Keratinocyte (primary cell): ENCODE measurements around the gene NATD1. TPM values are rescaled to one million over a fixed set of nuclear protein-coding genes. Genes with fewer than 3 reads are reported as not detected.

ENCODE experiments used
- DNase-seq: peaks from one replicate; pipeline ENCODE4 v3.0.0-alpha.2; 2011; ENCODE audit warnings: low read depth, missing footprints, low spot score
- FAIRE-seq: peaks from 2 replicates; lab custom pipeline; 2011; peaks lifted over from hg19 to GRCh38; lab: Jason Lieb, UNC
- H2AFZ ChIP-seq: 2 replicates; pipeline ENCODE4 v1.6.0; 2012; ENCODE audit warnings: low read length, control low read depth, inconsistent platforms; ENCODE audit not compliant: control insufficient read depth
- H3K27ac ChIP-seq: 2 replicates; pipeline ENCODE4 v1.5.1; 2011; ENCODE audit warnings: low read length; ENCODE audit not compliant: control insufficient read depth, insufficient read depth
- H3K27me3 ChIP-seq: 3 replicates; pipeline ENCODE4 v1.6.0; 2011; ENCODE audit warnings: low read length; ENCODE audit not compliant: control insufficient read depth, insufficient read depth; ENCODE audit errors: extremely low read depth
- H3K36me3 ChIP-seq, 2 experiments: 2 replicates in 1 of 2; 3 replicates in 1 of 2; pipeline ENCODE4 v1.5.1; 2011; ENCODE audit warnings: low read length in 2 of 2, mild to moderate bottlenecking in 1 of 2; ENCODE audit not compliant: control insufficient read depth in 2 of 2, insufficient read depth in 2 of 2; ENCODE audit errors: extremely low read depth in 1 of 2
- H3K4me1 ChIP-seq: 3 replicates; pipeline ENCODE4 v1.5.1; 2011; ENCODE audit warnings: low read length; ENCODE audit not compliant: control insufficient read depth, insufficient read depth; ENCODE audit errors: extremely low read depth
- H3K4me2 ChIP-seq: 3 replicates; pipeline ENCODE4 v1.6.0; 2011; ENCODE audit warnings: low read depth, low read length; ENCODE audit not compliant: control insufficient read depth, insufficient read depth; ENCODE audit errors: extremely low read depth
- H3K4me3 ChIP-seq, 3 experiments: fragments of 200-600 bp in 1 of 3; sonication (generic) in 1 of 3; 2 replicates in 2 of 3; 3 replicates in 1 of 3; pipeline ENCODE4 v1.5.1; 2011 to 2016; ENCODE audit warnings: low read length in 3 of 3, mild to moderate bottlenecking in 3 of 3, control low read depth in 2 of 3, inconsistent platforms in 1 of 3, low read depth in 1 of 3, mixed read lengths in 1 of 3, mixed run types in 1 of 3, moderate library complexity in 1 of 3; ENCODE audit not compliant: control insufficient read depth in 2 of 3, insufficient read depth in 2 of 3; ENCODE audit errors: extremely low read depth in 1 of 3
- H3K79me2 ChIP-seq: 2 replicates; pipeline ENCODE4 v1.6.0; 2012; ENCODE audit warnings: low read length; ENCODE audit not compliant: control insufficient read depth, insufficient read depth
- H3K9ac ChIP-seq: 3 replicates; pipeline ENCODE4 v1.6.0; 2011; ENCODE audit warnings: low read length; ENCODE audit not compliant: control insufficient read depth, insufficient read depth; ENCODE audit errors: extremely low read depth
- H3K9me1 ChIP-seq: 3 replicates; pipeline ENCODE4 v1.6.0; 2011; ENCODE audit warnings: low read length; ENCODE audit not compliant: control insufficient read depth, insufficient read depth; ENCODE audit errors: extremely low read depth
- H3K9me3 ChIP-seq: 2 replicates; pipeline ENCODE4 v1.5.1; 2012; ENCODE audit warnings: low read depth, low read length; ENCODE audit not compliant: control insufficient read depth
- H4K20me1 ChIP-seq: 3 replicates; pipeline ENCODE4 v1.6.0; 2011; ENCODE audit warnings: low read length; ENCODE audit not compliant: control insufficient read depth, insufficient read depth; ENCODE audit errors: extremely low read depth
- EZH2 ChIP-seq: IDR thresholded peaks from one replicate; pipeline ENCODE4 v1.6.1; 2012; ENCODE audit warnings: inconsistent platforms, mild to moderate bottlenecking, low read length, moderate library complexity
- dilution Hi-C: fragments of 300-500 bp; cut with MboI; formaldehyde crosslinking; loops from one replicate; pipeline ENCODE4 v1.7.0; 2020; ENCODE audit warnings: low sequenced_read_pairs; ENCODE audit not compliant: extremely low pct_ligation_motif_present
- polyA plus RNA-seq, 5 experiments: library from polyadenylated mRNA; depleted of rRNA in 3 of 5; stranded (reverse) in 3 of 5; stranded (forward) in 1 of 5; unstranded in 1 of 5; fragments of >200 nt; gene quantifications; 1 replicate in 1 of 5; 2 replicates in 3 of 5; 3 replicates in 1 of 5; pipeline versions ENCODE4 v1.2.1 to v1.2.3, GENCODE V29; 2011 to 2012; ENCODE audit warnings: missing spikeins in 2 of 5, low read depth in 1 of 5, low replicate concordance in 1 of 5
- TF ChIP-seq, protein P1 (sequence below), 3 experiments: IDR thresholded peaks in 1 of 3; conservative IDR thresholded peaks in 1 of 3; optimal IDR thresholded peaks in 1 of 3; 2 replicates in 2 of 3; 3 replicates in 1 of 3; pipeline versions ENCODE3 to v1.5.1; 2011; ENCODE audit warnings: low read length in 3 of 3, mild to moderate bottlenecking in 3 of 3, moderate library complexity in 2 of 3, control low read depth in 1 of 3, inconsistent platforms in 1 of 3; ENCODE audit not compliant: insufficient read depth in 2 of 3; ENCODE audit errors: extremely low read depth in 1 of 3

Gene NATD1
- polyA plus RNA-seq, 1 donor (not counting 4 experiments of a cell fraction or from before 2014, with no cell fraction given): 1.5 TPM

DNA sequence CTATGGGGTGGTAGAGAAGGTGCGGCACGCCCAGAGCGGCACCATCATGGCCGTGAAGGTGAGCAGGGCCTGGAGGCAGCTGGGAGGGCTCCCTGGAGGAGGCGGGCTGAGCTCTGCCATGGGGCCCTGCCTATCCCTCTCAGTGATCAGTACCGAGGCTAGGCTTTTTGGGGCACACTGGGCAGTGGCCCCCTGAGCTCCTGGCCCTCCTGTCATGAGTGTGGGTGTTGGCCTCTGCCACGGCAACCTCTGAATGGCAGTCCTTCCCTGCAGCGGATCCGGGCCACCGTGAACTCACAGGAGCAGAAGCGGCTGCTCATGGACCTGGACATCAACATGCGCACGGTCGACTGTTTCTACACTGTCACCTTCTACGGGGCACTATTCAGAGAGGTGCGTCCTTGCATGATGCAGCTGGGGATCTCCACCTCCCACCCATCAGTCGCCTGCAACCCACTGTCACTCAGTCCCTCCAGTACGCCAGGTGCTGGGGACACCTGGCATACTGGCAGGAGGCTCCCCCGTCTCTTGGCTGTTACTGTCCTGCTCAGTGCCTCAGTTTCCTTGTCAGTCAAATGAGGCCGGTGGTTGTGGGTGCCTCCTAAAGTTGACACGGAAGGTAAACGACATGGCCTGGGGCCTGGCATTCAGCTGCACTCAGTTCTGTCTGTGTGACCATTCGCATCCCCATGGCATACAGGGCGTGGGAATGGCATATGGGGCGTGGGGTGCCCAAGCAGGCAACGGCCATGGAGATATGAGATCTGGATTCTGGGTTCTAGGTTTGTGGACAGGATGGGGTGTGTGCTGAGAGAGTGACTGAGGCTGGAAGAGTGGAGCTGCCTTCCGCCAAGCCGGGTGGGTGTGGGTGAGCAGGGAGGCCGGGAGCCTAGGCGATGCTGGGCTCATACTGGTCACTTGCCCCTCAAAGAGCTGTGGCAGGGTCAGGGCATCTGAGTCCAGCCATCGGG is 47.7 kb upstream of the NATD1 start:
- TF ChIP-seq, protein P1, sequence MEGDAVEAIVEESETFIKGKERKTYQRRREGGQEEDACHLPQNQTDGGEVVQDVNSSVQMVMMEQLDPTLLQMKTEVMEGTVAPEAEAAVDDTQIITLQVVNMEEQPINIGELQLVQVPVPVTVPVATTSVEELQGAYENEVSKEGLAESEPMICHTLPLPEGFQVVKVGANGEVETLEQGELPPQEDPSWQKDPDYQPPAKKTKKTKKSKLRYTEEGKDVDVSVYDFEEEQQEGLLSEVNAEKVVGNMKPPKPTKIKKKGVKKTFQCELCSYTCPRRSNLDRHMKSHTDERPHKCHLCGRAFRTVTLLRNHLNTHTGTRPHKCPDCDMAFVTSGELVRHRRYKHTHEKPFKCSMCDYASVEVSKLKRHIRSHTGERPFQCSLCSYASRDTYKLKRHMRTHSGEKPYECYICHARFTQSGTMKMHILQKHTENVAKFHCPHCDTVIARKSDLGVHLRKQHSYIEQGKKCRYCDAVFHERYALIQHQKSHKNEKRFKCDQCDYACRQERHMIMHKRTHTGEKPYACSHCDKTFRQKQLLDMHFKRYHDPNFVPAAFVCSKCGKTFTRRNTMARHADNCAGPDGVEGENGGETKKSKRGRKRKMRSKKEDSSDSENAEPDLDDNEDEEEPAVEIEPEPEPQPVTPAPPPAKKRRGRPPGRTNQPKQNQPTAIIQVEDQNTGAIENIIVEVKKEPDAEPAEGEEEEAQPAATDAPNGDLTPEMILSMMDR (optimal IDR thresholded peaks at IDR 0.05 in 1 of 3, IDR thresholded peaks at IDR 0.05 in 1 of 3, conservative IDR thresholded peaks at IDR 0.05 in 1 of 3; ENCODE audit: extremely low read depth in 1 of 3, insufficient read depth in 2 of 3, low read length in 3 of 3): no peak
- no peak for TF ChIP-seq EZH2
- H3K4me3 ChIP-seq: no peak overlapping the region
- DNase-seq: no peak
- H3K36me3 ChIP-seq: peaks cover 34 to 49% of the 10 kb centered on the region in 2 experiments
- H3K4me2 ChIP-seq: no peak overlapping the region
- no peak for FAIRE-seq
- no peaks in the 10 kb centered on the region for H3K4me1 ChIP-seq
- H4K20me1 ChIP-seq: peaks cover 3% of the 10 kb centered on the region
- peaks cover 2% of the 10 kb centered on the region for H3K9me3 ChIP-seq
- H3K79me2 ChIP-seq: peaks cover 20% of the 10 kb centered on the region
- no peak overlapping the region for H2AFZ ChIP-seq
- H3K27ac ChIP-seq: no peak overlapping the region
- H3K27me3 ChIP-seq: no peaks in the 10 kb centered on the region
- no peak overlapping the region for H3K9ac ChIP-seq
- dilution Hi-C loops: no loop called here
- H3K9me1 ChIP-seq: no peaks in the 10 kb centered on the region

DNA sequence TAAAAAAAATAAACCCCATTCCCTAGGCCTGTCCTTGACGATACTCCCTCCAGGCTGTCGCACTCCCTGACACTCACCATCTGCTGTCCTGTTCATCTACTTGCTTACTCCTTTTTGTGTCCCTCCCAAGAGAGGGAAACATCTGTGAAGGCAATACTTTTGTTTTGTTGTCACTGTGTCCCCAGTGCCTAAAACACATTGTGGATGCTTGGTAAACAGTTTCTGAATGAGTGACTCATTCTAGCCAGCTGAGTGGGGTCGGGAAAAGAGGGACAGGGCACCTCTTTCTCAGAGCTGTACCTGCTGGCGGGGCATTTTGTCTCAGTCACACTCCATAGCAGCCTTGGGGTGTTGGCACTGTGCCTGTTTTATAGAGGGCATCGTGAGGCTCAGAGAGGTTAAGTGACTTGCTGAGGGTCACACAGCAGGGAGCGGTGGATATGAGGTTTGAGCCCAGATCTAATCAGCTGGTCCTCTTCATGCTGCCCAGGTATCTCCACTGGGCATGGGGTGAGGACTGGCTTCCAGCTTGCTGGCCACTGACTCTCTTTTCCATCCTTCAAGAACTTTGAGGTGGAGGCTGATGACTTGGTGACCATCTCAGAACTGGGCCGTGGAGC is 46.9 kb upstream of the NATD1 start:
- no peaks in the 10 kb centered on the region for H3K27me3 ChIP-seq
- H3K9ac ChIP-seq: no peak overlapping the region
- H4K20me1 ChIP-seq: peaks cover 3% of the 10 kb centered on the region
- H3K79me2 ChIP-seq: peaks cover 27% of the 10 kb centered on the region
- no peak overlapping the region for H3K27ac ChIP-seq
- DNase-seq (no peak), FAIRE-seq (peak; percentile 51)
- H3K9me3 ChIP-seq: peaks cover 2% of the 10 kb centered on the region
- H3K36me3 ChIP-seq: peaks cover 34 to 45% of the 10 kb centered on the region in 2 experiments
- TF ChIP-seq, protein P1 (optimal IDR thresholded peaks at IDR 0.05 in 1 of 3, IDR thresholded peaks at IDR 0.05 in 1 of 3, conservative IDR thresholded peaks at IDR 0.05 in 1 of 3; ENCODE audit: extremely low read depth in 1 of 3, insufficient read depth in 2 of 3, low read length in 3 of 3): no peak
- no peak for TF ChIP-seq EZH2
- no peak overlapping the region for H3K4me2 ChIP-seq
- H3K4me1 ChIP-seq: no peaks in the 10 kb centered on the region
- no peak overlapping the region for H2AFZ ChIP-seq
- dilution Hi-C loops: no loop called here
- H3K9me1 ChIP-seq: no peaks in the 10 kb centered on the region
- H3K4me3 ChIP-seq: no peak overlapping the region
